RPMI7951 (cell line): ENCODE results near the gene HTR7. TPM values are rescaled to one million over a fixed set of nuclear protein-coding genes. Genes with fewer than 3 reads are reported as not detected.

Source experiments
- DNase-seq: peaks from one replicate; pipeline ENCODE4 v3.0.0-alpha.2; 2012; ENCODE audit warnings: low read depth
- total RNA-seq: library from RNA; depleted of rRNA; stranded (reverse); fragments of >200 nt; shearing (Covaris generic); gene quantifications from 2 replicates; pipeline ENCODE4 v1.2.3, GENCODE V29; 2014

HTR7 gene
- total RNA-seq, 1 experiment from 2014 or later, result 6.8 TPM

DNA sequence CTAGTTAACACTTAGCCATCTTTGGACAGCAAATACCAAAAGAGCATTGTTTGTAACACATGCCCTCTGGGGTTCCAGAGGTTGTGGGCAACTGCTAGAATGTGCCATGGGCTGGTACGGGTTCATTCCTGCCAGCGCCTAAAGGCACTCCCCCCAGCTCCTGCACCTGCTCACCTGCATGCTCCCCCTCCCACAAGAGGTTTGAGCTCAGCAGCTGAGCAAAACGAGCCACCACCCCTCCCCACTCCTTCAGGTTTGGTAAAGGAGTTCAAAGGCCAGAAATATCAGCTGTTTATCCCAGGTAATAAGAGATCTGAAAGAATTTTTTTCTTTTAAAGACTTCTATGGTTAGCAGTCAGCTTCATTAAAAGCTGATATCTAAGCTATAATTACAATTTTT is 53.5 kb downstream of the HTR7 start:
- DNase-seq, result no peak

DNA sequence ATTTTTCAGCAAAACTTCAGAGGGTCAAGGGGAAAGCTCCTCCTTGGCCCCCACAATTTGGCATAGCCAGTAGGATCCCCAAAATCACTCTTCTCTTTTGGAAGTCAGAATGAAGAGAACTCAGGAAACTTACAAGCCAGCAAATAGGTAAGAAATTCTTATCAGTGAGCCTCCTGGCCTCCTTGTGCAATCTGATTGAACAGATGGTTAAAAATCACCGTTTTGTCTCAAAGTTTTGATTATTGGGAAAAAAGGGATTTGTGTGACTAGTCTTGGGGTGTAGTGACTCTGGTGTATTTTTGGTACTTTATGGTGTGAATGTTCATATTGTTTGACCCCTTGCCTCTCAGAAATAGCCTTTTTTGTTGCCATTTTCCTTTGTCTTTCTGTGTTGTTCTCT is 56.2 kb downstream of the HTR7 start:
- no peak for DNase-seq

DNA sequence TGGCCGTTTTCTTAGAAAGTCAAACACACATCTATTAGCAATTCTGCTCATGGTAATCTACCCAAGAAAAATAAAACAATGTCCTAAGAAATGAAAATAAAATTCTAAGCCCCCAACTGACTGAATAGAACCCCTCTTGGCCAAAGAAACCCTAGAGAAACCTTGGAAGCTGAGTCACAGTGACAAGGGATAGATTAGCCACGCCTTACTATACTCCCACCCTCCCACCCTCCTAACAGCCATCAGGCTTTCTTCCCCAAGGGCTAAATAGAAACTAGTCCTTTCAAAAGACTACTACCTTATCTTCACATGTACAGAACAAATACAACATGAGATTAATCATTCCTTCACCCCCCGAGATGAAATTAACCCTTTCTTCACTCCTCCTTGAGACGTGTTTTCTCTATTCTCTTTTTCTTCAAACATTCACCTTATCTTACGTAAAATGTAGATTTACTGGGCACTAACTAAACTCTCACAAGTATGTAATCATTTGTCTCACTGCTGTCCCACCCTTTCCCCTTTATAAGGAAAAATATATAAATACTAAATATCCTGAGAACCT is 57.5 kb downstream of the HTR7 start:
- DNase-seq, result no peak

DNA sequence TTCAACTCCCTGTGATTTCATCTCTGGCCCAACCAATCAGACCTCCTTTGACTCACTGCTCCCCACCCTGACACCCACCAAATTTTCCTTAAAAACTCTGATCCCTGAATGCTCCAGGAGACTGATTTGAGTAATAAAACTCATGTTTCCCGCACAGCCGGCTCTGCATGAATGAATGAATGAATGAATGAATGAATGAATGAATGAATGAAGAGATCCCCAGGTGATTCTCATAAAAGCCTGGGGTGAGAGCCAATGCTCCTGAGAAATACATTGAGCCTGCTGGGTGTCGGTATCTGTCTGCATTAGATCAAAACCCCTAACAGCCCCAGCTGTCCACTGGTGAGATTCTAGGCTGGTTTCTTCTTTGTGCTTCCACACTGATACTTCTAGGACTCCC is 58.7 kb downstream of the HTR7 start:
- no peak for DNase-seq

DNA sequence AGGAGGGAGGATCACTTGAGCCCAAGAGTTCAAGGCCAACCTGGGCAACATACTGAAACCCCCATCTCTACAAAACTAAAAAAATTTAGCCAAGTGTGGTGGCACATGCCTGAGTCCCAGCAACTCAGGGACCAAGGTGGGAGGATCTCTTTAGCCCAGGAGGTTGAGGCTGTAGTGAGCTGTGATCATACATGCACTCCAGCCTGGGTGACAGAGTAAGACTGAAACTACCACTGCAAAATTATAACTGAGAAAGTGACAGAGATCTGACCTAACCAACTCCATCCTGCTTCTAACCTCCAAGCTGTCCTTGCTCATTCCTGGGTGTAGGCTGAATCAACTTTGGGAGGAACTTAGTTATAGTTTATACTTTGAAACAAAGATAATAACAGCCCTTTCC is 59.4 kb downstream of the HTR7 start:
- DNase-seq, result no peak

DNA sequence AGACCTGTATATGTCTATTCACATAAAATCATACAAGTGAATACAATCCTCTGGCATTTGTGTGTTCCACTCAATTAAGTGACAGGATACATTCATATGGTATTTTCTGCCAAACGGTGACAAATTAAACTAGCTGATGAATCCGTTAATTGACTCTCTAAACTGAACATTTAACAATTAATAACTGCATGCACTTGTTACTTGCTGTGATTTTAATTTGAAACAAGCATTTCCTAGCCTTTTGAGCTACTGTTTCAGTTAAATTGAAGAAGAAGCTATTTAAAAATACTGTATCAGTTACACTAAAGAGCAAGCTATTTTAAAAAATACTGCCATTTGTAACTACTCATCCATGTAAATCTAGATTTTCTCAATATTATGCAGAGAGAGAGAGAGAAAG is 67.4 kb downstream of the HTR7 start:
- DNase-seq, result no peak

DNA sequence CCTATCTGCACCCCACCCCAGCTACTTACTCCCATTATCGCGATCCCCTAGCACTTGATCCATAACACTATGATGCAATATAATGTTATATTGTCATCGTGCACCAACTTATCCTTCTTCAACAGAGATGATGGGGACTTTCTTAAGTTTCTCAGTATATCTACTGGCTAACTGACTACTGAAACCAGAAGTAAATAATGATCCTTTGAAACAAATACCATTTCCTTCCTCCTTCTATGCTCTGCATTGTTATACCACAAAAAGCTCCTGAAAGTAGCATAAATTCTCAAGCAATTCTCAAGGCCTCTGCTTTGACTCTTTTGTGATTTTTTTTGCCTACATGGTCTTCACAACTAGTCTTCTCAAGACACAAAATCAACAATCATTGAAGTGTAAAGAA is 68.9 kb downstream of the HTR7 start:
- DNase-seq, result no peak

DNA sequence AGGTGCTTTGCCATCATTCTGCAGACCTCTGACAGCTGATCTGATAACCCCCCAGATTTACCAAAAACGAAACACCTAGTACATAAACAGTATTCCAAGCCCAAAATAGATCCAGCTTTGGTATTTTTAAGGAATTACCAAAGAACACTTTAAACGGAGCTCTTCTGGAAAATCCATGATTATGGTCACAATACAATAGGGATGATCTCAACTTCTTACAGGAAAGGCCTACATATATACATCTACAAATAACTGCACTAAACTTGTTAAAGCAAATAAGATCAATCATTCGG is 69.7 kb downstream of the HTR7 start:
- no peak for DNase-seq

DNA sequence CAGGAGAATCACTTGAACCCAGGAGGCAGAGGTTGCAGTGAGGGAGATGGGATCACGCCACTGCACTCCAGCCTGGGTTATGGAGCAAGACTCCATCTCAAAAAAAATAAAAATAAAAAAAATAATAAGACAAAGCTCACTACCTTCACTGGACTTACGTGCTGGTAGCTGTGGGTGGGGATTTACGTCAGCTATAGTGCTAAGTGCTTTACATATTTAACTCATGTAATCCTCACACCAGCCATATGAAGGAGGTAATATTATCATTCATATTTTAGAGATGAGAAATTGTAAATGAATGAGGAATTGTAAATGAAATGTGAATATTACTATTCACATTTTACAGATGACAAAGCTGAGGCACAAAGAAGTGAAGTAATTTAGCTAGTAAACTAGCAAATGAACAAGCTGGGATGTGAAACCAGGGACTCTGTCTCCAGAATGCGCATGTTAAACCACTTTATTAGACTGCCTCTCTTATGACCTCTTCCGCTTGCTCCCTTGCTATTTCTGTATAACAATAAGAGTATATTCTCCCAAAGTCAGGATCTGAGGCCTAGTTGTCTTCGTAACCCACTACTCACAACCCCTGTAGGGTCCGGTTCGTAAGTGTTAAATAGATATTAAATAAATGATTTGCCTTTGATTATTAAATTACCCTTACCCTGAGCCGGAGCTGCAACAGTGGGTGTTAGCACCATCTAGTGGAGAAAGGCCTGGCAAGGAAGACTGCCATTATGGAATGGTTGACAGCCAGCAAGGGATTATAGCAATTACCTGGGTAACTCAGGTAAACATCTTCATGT is 70.2 kb downstream of the HTR7 start:
- DNase-seq, result peak; percentile 14

DNA sequence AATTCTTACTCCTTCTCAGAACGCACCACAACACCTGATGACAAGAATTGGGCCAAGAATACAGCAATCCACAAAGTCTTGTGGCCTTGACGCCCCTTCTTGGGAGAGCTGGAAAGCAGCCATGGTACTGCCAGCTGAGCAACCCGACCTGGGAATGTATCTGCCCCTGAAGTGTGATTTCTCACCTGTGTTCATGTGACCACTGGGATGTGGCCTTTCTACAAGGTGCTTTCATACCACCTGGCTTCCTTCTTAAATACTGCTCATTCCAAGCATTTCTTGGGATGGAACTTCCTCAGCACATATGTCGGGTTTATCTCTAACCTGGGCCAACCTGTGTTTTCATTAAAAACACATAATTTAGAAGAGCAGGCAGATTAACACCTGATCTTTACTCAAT is 72.1 kb downstream of the HTR7 start:
- no peak for DNase-seq

DNA sequence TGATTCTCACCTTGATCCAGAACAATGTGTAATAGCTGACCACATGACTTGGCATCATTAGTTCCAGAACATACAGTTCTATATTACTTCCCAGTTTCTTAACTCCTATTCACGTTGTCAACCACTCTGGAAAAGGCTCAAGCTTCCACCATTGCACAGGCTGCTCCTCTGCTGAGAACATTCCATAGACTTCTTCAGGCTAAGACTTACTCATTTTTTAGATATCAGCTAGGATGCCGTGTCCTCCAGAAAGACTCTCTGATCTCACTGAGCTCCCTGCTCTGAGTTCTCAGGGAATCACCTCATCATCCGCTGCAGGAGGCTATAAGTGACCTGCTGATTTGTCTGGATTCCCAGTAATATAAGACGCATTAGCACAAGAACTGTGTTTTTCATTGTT is 73.1 kb downstream of the HTR7 start:
- no peak for DNase-seq

DNA sequence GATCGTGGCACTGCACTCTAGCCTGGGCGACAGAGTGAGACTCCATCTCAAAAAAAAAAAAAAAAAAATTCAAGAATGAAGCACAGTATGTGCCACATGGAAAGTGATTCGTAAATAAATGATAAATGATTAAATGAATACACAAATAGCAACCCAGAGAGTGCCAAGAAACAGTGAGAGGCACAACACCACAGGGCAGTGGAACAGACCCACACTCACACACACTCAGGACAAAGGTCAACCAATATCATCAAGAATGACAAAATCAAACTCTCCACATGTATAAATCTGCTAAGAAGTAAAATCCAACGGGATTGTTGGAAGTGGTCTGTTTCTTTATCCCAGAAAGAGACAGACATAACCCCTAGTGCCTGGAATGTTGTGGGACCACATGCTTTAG is 77.4 kb downstream of the HTR7 start:
- no peak for DNase-seq

DNA sequence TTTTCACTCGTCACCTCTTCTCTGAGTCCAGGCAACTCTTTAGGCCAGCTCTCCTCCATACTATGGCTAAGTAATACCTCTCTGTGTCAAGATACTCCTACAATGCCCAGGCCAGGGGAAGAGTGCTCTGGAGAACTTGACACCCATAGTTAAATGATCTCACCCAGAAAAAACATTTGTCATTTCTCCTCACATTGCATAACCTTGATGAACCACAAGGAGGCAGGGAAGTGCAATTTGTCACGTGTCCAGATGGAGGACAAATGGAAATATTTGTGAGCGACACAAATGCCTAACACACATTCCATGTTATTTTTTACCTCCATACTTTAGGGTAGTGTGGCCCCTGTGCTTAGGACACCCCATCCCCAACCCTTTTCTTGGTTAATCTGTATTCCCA is 78.3 kb downstream of the HTR7 start:
- DNase-seq, result peak; percentile 29

DNA sequence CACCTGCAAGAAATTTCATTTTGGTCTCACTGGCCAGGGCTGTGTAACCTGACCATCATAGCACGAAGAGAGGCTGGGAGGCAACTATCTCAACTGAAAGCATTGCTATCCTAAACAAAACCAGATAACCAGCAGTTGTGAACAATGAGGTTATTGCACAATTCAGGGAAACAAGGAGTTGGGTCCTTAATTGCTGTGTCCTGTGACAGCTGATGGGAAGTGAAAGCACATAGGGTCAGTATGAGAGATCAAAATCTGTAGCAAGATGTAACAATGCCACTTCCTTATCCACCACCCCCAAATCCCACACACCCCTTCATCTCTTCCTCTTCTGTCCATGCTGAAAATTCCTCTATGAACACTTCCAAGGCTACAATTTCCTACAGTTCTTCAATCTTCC is 80.2 kb downstream of the HTR7 start:
- peak; percentile 61 for DNase-seq

DNA sequence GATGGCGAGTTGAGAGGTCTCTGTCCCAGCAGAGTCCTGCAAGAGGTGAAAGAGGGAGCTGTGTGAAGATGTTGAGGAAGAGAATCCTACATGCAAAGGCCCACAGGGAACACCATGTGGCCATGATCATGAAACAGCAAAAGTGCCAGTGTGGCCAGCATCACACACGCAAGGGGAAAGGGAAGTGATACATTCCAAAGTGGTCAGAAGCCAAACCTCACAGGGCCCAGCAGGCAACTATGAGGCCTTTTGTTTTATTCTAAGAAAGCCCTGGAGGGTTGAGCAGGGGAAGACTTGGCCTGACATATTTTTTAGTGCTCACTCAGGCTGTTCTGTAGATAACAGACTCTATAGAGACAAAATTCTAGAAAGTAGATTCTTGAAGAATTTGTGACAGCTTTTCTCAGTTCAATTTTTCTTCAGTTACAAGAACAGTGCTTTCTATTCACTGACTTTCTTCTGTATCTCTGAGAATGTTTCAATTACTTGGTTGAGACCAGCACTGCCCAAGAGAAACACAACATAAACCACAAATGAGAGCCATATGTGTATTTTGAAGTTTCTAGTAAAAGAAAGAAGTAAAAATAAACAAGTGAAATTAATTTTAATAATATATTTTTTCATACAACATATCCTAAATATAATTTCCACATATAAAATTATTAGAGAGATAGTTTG is 82.3 kb downstream of the HTR7 start:
- peak; percentile 91 for DNase-seq

DNA sequence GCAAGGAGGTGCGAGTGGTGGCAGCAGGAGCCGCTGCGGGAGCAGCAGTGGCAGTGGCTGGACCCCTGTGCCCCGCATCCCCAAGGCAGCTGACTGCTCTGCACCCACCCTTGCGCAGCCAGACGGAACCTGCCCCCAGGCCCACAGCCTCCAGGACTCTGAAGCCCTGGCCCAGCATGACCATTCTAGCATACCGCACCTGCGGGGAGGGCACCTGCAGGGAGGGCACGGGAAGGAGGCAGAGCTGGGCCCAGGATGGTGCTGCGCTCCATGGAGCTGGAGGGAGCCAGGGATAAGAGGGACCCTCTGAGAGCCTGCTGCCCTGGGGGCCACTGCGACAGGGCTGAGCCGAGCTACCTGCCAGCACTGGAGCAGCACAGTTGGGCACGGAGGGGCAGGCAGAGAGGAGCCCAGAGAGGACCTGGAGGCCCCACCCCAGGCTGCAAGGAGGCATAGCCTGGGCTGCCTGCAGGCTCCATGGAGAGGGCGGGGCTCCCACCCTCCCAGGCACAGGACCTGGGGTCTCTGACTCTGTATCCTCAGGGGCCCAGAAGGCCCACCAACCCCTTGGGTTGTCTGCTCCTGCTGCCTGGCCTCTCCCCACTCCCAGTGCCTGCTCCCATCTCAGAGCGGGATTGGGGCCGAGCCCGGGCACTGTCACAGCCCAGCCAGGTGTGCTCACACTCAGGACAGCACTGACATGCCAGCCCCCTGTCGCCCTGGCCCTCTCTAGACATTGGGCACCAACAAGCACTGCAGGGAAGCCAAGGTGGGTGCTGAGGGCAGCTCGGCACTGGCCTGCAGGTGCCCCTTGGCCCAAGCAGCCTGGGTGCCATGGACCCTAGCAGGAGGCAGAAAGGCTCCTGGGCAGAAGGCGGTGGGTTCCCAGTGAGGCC is 87.6 kb downstream of the HTR7 start:
- no peak for DNase-seq

DNA sequence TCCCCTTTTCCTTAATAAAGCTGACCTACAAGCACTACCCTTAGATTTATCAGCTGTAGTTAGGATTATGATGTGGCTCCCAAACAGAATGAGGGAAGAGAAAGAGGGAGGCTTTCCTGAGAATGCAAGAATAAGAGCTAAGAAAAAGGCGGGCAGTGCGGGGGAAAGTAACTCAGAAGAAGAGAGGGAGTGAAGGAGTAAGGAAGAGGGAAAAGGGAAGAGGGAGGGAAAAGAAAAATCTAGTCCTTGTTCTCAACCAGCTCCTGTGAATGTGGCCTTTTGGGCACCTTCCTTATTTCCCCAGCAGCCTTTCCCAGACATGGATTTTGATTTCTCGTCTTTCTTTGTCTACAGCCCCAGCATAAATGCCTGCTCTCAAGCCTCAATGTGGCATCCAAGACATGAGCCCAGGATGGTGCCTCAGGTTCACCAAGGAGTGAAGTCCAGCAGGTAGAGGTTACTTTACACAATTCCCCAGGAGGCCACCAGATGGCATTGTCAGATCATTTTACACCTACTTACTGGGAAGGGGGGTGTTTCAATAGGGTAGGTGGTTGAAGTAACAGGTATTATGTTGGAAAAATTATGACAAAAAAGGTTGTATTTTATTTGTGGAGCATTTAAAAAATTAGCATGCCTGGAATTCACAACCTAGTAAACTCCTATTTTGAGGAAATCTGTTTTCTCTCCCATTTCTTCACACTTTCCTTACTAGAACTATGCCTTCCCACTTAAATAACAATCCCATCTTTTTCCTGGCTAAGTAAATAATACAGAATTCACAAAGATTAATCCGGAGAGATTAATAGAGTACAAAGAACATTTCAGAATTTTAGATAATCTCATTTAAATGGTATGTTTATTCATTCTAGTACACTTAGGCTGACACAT is 106.5 kb downstream of the HTR7 start:
- DNase-seq, result peak; percentile 44

DNA sequence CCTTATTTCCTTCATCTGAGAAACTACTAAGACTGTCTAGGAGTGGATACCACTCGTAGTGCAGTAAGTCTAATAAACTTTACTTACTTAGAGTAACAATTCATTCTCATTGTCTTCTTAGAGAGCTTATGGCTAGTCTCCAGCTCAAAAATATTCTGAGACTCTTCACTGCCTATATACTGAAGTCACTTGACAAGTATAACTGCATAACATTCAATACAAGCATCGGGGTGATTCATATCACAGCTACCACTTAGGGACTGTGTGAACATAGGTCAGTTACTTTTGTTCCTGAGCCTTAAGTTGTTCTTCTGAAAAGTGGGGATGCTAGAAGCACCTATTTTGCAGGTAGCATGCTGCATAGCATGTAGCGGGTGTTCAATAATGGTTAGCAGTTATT is 111.0 kb downstream of the HTR7 start:
- no peak for DNase-seq

DNA sequence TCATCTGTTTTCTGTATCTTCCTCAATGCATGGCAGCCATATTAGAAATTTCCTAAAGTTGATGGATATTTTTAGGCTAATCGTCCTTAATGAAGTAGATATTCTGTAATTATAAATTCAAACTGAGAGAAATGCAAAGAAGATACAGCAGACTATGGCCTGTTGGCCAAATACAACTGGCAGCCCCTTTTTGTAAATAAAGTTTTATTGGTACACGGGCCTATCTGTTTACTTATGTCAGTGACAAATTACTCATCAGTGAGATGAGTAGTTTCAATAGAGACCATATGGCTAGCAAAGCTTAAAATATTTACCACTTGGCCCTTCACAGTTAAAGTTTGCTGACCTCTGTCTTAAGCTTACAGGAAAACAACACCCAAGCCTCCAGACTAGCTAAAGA is 112.3 kb downstream of the HTR7 start:
- peak; percentile 27 for DNase-seq

DNA sequence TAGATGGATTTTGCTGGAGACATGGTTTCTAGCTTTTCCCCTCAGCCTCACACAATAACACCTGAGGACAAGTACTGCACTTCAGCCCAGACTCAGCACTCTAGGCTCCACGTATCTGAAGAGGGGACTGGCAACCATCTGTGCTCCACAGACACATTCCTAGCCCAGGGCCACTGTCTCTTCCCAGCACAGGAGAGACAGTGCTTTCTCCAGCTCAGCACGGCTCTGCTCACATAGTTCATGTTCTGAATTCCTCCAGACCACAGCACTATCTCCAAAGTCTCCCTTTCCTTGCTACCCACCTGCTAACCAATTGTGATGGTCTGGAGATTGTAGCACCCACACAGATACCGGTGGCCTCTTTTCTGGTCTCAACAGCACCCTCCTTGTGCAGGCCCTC is 114.5 kb downstream of the HTR7 start:
- DNase-seq, result peak; percentile 48

DNA sequence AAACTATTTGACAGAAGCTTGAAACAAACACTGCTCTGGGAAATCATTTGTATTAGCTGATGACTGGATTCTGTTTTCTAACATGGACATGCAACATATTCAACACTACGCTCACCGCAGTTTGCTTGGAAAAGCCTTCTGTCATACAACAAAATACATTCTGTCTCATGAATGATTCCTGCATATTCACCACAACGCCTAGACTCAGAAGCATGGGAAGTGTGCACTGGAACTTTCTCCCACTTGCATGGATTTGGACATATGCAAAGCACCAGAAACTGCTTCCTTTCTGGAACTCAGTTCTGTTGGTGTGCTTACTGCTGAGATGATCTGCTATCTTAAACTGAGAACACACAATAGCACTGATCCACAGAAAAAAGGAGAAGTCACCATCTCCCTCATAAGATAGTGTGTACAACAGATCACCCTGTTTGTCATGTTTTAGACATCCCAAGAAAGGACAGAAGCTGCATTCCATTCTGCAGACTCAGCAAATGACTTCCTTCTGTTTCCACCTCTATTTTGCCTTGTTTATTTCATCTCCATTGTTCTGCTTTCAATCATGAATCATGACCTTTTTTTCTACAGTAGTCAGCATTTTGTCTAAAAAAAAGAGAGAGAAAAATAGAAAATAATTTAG is 115.8 kb downstream of the HTR7 start:
- DNase-seq, result peak; percentile 83
